Glomerular endothelial cell (primary cell): ENCODE results near the gene AMPD3. TPM values are rescaled to one million over a fixed set of nuclear protein-coding genes. Genes with fewer than 3 reads are reported as not detected.
A peak's percentile ranks its signal among the peaks of the same experiment; 100 is the strongest.

Source experiments
- DNase-seq: peaks from one replicate; pipeline ENCODE4 v3.0.0-alpha.2; 2011; ENCODE audit warnings: low read depth, low spot score; ENCODE audit errors: extremely low read depth
- total RNA-seq: library from RNA; depleted of rRNA; stranded (reverse); fragments of >200 nt; gene quantifications from 2 replicates; pipeline ENCODE4 v1.2.3, GENCODE V29; 2015

The AMPD3 gene
- total RNA-seq, 1 donor from 2014 or later = 5.0 TPM

GRCh38 chr11:10500757-10501684 lies 46.0 kb downstream of the AMPD3 start:
- DNase-seq = no peak

GRCh38 chr11:10502065-10502680 lies 47.1 kb downstream of the AMPD3 start:
- DNase-seq = no peak

GRCh38 chr11:10502770-10503169 lies 47.7 kb downstream of the AMPD3 start:
- no peak for DNase-seq

GRCh38 chr11:10503221-10503620 lies 48.2 kb downstream of the AMPD3 start:
- no peak for DNase-seq

- no peak for DNase-seq
Observed at GRCh38 chr11:10503777-10504480, 48.9 kb downstream of the AMPD3 start.

- DNase-seq = no peak
Observed at GRCh38 chr11:10504490-10504889, 49.4 kb downstream of the AMPD3 start.

- no peak for DNase-seq
Observed at GRCh38 chr11:10505278-10506007, 50.4 kb downstream of the AMPD3 start.

GRCh38 chr11:10506008-10506370 lies 50.9 kb downstream of the AMPD3 start:
- no peak for DNase-seq

GRCh38 chr11:10511181-10511621 lies 56.1 kb downstream of the AMPD3 start:
- no peak for DNase-seq

GRCh38 chr11:10514202-10514601 lies 59.1 kb downstream of the AMPD3 start:
- DNase-seq = no peak

GRCh38 chr11:10514709-10515108 lies 59.6 kb downstream of the AMPD3 start:
- no peak for DNase-seq

- no peak for DNase-seq
Observed at GRCh38 chr11:10515418-10515817, 60.4 kb downstream of the AMPD3 start.

GRCh38 chr11:10518123-10518522 lies 63.1 kb downstream of the AMPD3 start:
- no peak for DNase-seq

- no peak for DNase-seq
Observed at GRCh38 chr11:10518891-10519290, 63.8 kb downstream of the AMPD3 start.

GRCh38 chr11:10519630-10520029 lies 64.6 kb downstream of the AMPD3 start:
- no peak for DNase-seq

GRCh38 chr11:10520562-10520961 lies 65.5 kb downstream of the AMPD3 start:
- no peak for DNase-seq

GRCh38 chr11:10522276-10522675 lies 67.2 kb downstream of the AMPD3 start:
- DNase-seq = no peak

GRCh38 chr11:10522921-10523320 lies 67.9 kb downstream of the AMPD3 start:
- DNase-seq = no peak

GRCh38 chr11:10524471-10524870 lies 69.4 kb downstream of the AMPD3 start:
- peak; percentile 87 for DNase-seq

GRCh38 chr11:10526974-10527918 lies 72.2 kb downstream of the AMPD3 start:
- DNase-seq = no peak
